ENCODE results near the gene MAMDC2.

Gene MAMDC2

GRCh38 chr9:70125621-70126263 lies 82.1 kb downstream of the MAMDC2 start:
- H3K4me1 ChIP-seq (ENCODE audit: insufficient read depth, low read length, poor library complexity, severe bottlenecking) = no peaks in the 10 kb centered on the region
- no peak for TF ChIP-seq CTCF (conservative IDR thresholded peaks at IDR 0.05; ENCODE audit: low read length)
- TF ChIP-seq EZH2phosphoT487 (IDR thresholded peaks at IDR 0.05; ENCODE audit: borderline replicate concordance) = no peak

GRCh38 chr9:70127036-70127435 lies 83.4 kb downstream of the MAMDC2 start:
- no peak overlapping the region for H3K4me2 ChIP-seq (ENCODE audit: low read depth, low read length, poor library complexity, severe bottlenecking)

More at GRCh38 chr9:70125621-70126263, 82.1 kb downstream of the MAMDC2 start:
- Histone ChIP-seq H3K79me2 (ENCODE audit: insufficient read depth, low read length) (no peaks in the 10 kb centered on the region), H3K9ac (ENCODE audit: low read depth, low read length, poor library complexity, severe bottlenecking) (no peak overlapping the region), H3K9me3 (ENCODE audit: insufficient read depth, low read depth, low read length) (no peaks in the 10 kb centered on the region), H3K9me2 (replicated peaks; ENCODE audit: low read depth, low read length) (no peaks in the 10 kb centered on the region), H4K20me1 (ENCODE audit: insufficient read depth, low read length, poor library complexity, severe bottlenecking) (no peaks in the 10 kb centered on the region), H3K4me3 (ENCODE audit: low read length, poor library complexity, severe bottlenecking) (no peak overlapping the region), H3F3A (ENCODE audit: low read depth) (no peaks in the 10 kb centered on the region), H3K27me3 (ENCODE audit: insufficient read depth, low read length, poor library complexity, severe bottlenecking) (no peaks in the 10 kb centered on the region), H3K4me2 (ENCODE audit: low read depth, low read length, poor library complexity, severe bottlenecking) (no peak overlapping the region), H2AFZ (ENCODE audit: low read length) (no peak overlapping the region), H3K36me3 (ENCODE audit: insufficient read depth, low read length) (no peaks in the 10 kb centered on the region)

GRCh38 chr9:70127540-70128416 lies 84.1 kb downstream of the MAMDC2 start:
- Histone ChIP-seq H3K27me3 (ENCODE audit: insufficient read depth, low read length, poor library complexity, severe bottlenecking) (no peaks in the 10 kb centered on the region), H3K4me1 (ENCODE audit: insufficient read depth, low read length, poor library complexity, severe bottlenecking) (no peaks in the 10 kb centered on the region), H2AFZ (ENCODE audit: low read length) (no peak overlapping the region), H3K9ac (ENCODE audit: low read depth, low read length, poor library complexity, severe bottlenecking) (no peak overlapping the region), H3K9me3 (ENCODE audit: insufficient read depth, low read depth, low read length) (no peaks in the 10 kb centered on the region), H3F3A (ENCODE audit: low read depth) (no peaks in the 10 kb centered on the region), H3K36me3 (ENCODE audit: insufficient read depth, low read length) (no peaks in the 10 kb centered on the region), H3K79me2 (ENCODE audit: insufficient read depth, low read length) (no peaks in the 10 kb centered on the region), H3K9me2 (replicated peaks; ENCODE audit: low read depth, low read length) (no peaks in the 10 kb centered on the region), H3K4me2 (ENCODE audit: low read depth, low read length, poor library complexity, severe bottlenecking) (no peak overlapping the region), H4K20me1 (ENCODE audit: insufficient read depth, low read length, poor library complexity, severe bottlenecking) (no peaks in the 10 kb centered on the region), H3K4me3 (ENCODE audit: low read length, poor library complexity, severe bottlenecking) (no peak overlapping the region)
- TF ChIP-seq CTCF (conservative IDR thresholded peaks at IDR 0.05; ENCODE audit: low read length) = no peak

More at GRCh38 chr9:70127036-70127435, 83.4 kb downstream of the MAMDC2 start:
- no peaks in the 10 kb centered on the region for H3F3A ChIP-seq (ENCODE audit: low read depth)
- no peaks in the 10 kb centered on the region for H3K79me2 ChIP-seq (ENCODE audit: insufficient read depth, low read length)
- TF ChIP-seq CTCF (conservative IDR thresholded peaks at IDR 0.05; ENCODE audit: low read length) (no peak), EZH2phosphoT487 (IDR thresholded peaks at IDR 0.05; ENCODE audit: borderline replicate concordance) (no peak)
- H2AFZ ChIP-seq (ENCODE audit: low read length) = no peak overlapping the region
- H3K27me3 ChIP-seq (ENCODE audit: insufficient read depth, low read length, poor library complexity, severe bottlenecking) = no peaks in the 10 kb centered on the region
- H3K9me2 ChIP-seq (replicated peaks; ENCODE audit: low read depth, low read length) = no peaks in the 10 kb centered on the region
- no peaks in the 10 kb centered on the region for H3K9me3 ChIP-seq (ENCODE audit: insufficient read depth, low read depth, low read length)
- H3K4me1 ChIP-seq (ENCODE audit: insufficient read depth, low read length, poor library complexity, severe bottlenecking) = no peaks in the 10 kb centered on the region
- H3K9ac ChIP-seq (ENCODE audit: low read depth, low read length, poor library complexity, severe bottlenecking) = no peak overlapping the region
- H3K36me3 ChIP-seq (ENCODE audit: insufficient read depth, low read length) = no peaks in the 10 kb centered on the region
- no peaks in the 10 kb centered on the region for H4K20me1 ChIP-seq (ENCODE audit: insufficient read depth, low read length, poor library complexity, severe bottlenecking)
- H3K4me3 ChIP-seq (ENCODE audit: low read length, poor library complexity, severe bottlenecking) = no peak overlapping the region
